ENCODE measurements around the gene GTF3C1.

GRCh38 chr16:27498916-27499658 lies 50.6 kb downstream of the GTF3C1 start:
- TF ChIP-seq, protein P1, sequence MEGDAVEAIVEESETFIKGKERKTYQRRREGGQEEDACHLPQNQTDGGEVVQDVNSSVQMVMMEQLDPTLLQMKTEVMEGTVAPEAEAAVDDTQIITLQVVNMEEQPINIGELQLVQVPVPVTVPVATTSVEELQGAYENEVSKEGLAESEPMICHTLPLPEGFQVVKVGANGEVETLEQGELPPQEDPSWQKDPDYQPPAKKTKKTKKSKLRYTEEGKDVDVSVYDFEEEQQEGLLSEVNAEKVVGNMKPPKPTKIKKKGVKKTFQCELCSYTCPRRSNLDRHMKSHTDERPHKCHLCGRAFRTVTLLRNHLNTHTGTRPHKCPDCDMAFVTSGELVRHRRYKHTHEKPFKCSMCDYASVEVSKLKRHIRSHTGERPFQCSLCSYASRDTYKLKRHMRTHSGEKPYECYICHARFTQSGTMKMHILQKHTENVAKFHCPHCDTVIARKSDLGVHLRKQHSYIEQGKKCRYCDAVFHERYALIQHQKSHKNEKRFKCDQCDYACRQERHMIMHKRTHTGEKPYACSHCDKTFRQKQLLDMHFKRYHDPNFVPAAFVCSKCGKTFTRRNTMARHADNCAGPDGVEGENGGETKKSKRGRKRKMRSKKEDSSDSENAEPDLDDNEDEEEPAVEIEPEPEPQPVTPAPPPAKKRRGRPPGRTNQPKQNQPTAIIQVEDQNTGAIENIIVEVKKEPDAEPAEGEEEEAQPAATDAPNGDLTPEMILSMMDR (IDR thresholded peaks at IDR 0.05; ENCODE audit: low read depth, low read length): no peak
- TF ChIP-seq EZH2phosphoT487 (IDR thresholded peaks at IDR 0.05; ENCODE audit: low read depth): no peak

All from OCI-LY3 (cell line).